Testis (tissue), 2 donors: ENCODE measurements around the gene SLC15A4.

Source experiments
- POLR2A ChIP-seq: fragments of 450-650 bp; IDR thresholded peaks from one replicate; pipeline ENCODE4 v1.6.1; 2017; ENCODE audit warnings: antibody characterized with exemption, mild to moderate bottlenecking, moderate library complexity
- TF ChIP-seq, protein P1 (sequence below), 3 experiments: fragments of 450-650 bp in 2 of 3; fragments of 200-600 bp in 1 of 3; sonication (generic) in 1 of 3; IDR thresholded peaks; one replicate each; pipeline ENCODE4 v1.5.1; 2016 to 2019; ENCODE audit warnings: antibody characterized with exemption in 3 of 3, mild to moderate bottlenecking in 2 of 3, moderate library complexity in 1 of 3

DNA sequence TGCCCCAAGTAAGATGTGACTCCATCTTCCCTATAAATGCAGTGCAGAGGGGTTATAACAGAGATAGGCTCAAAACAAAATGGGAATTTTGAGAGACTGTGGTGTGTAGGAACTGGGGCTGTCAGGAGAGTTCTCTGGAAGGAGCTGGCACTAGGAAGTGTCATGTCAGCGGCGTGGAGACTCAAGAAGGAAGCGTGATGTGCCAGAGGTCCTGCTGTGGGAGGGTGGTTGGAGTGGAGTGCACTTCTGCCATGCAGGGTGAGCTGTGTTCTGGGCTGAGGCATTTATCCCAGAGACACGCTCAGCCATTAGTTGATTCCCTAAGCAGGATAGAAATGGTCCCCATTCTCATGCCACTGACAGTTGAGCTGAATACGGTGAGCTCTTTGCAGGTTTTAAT is 48.5 kb upstream of the SLC15A4 start:
- TF ChIP-seq, protein P1, sequence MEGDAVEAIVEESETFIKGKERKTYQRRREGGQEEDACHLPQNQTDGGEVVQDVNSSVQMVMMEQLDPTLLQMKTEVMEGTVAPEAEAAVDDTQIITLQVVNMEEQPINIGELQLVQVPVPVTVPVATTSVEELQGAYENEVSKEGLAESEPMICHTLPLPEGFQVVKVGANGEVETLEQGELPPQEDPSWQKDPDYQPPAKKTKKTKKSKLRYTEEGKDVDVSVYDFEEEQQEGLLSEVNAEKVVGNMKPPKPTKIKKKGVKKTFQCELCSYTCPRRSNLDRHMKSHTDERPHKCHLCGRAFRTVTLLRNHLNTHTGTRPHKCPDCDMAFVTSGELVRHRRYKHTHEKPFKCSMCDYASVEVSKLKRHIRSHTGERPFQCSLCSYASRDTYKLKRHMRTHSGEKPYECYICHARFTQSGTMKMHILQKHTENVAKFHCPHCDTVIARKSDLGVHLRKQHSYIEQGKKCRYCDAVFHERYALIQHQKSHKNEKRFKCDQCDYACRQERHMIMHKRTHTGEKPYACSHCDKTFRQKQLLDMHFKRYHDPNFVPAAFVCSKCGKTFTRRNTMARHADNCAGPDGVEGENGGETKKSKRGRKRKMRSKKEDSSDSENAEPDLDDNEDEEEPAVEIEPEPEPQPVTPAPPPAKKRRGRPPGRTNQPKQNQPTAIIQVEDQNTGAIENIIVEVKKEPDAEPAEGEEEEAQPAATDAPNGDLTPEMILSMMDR (IDR thresholded peaks at IDR 0.05) = no peak
- no peak for TF ChIP-seq POLR2A
